ENCODE results near the gene CCDC116.
"Not testable (repeated sequence)": the region's sequence is repeated elsewhere in the genome, so short reads cannot be mapped to it uniquely, and the experiment has no call there.

CCDC116 gene

DNA sequence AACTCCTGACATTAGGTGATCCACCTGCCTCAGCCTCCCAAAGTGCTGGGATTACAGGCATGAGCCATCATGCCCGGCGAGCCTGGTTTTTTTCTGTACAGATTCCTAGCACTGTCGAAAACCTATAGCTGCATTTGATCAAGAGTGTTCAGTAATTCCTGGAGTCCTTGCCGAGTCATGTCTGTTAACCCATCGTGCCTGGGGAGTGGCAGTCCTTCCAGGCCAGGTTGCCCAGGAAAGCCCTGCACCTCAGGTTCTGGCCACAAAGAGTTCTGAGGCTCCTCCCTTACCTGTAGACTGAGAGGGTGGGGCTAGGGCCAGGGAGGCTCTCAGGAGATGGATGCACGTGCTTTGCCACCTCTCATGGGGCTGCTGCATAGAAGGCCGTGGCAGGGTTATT is 19.7 kb upstream of the CCDC116 start:
- TF ChIP-seq, protein P1, sequence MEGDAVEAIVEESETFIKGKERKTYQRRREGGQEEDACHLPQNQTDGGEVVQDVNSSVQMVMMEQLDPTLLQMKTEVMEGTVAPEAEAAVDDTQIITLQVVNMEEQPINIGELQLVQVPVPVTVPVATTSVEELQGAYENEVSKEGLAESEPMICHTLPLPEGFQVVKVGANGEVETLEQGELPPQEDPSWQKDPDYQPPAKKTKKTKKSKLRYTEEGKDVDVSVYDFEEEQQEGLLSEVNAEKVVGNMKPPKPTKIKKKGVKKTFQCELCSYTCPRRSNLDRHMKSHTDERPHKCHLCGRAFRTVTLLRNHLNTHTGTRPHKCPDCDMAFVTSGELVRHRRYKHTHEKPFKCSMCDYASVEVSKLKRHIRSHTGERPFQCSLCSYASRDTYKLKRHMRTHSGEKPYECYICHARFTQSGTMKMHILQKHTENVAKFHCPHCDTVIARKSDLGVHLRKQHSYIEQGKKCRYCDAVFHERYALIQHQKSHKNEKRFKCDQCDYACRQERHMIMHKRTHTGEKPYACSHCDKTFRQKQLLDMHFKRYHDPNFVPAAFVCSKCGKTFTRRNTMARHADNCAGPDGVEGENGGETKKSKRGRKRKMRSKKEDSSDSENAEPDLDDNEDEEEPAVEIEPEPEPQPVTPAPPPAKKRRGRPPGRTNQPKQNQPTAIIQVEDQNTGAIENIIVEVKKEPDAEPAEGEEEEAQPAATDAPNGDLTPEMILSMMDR (IDR thresholded peaks at IDR 0.05; ENCODE audit: low read length, missing control alignments), result no peak
- DNase-seq (ENCODE audit: low read depth), result no peak

DNA sequence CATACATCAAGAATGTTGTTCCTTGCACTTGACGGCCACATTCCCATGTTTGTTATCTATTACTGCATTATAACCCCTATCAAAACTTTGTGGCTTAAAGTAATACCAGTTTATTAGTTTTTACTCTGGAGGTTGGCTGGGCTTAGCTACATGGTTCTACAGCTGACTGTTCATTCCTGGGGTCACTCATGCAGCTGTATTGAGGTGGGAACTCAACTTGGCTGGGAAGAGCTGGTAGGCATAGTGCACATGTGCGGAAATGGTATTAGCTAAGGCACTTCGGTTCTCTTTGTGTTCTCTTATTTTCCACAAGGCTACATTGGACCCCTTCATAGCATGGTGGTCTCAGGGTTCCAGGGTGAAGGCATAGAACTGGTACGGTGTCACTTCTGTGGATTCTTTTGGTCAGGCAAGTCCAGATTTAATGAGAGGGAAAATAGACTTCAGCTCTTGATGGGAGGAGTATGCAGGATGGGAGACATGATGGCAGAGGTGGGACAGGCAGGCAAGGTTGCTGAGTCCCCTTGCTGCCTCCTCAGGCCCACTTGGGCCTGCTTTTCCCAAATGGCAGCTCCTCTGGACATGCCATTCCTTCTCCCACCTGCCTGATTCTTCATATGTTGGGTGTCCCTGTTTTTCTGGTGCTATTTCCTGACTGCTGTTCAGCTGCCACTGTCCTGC is 18.9 kb upstream of the CCDC116 start:
- TF ChIP-seq, protein P1 (IDR thresholded peaks at IDR 0.05; ENCODE audit: low read length, missing control alignments), result no peak
- no peak overlapping the region for H3K4me3 ChIP-seq (replicated peaks; ENCODE audit: low read depth, low read length)
- no peak for DNase-seq (ENCODE audit: low read depth)

More for the DNA sequence above, 19.7 kb upstream of the CCDC116 start:
- no peak overlapping the region for H3K4me3 ChIP-seq (replicated peaks; ENCODE audit: low read depth, low read length)

DNA sequence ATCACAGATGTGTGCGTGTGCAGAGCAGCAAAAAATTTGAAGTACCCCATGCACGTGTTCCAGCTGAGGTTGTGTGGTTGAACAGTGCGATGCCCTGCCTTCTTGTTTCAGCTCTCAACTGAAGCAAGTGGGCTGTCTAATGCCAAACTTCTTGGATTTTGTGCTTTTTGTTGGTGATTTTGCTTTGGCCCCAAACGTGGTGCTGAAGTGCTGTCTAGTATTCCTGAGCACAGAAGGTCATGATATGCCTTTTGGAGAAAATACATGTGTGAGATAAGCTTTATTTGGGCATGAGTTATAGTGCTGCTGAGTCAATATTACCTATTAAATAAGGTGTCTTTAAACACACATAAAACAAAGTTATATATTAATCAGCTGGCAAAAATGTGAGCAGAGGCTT is 16.8 kb upstream of the CCDC116 start:
- no peak for DNase-seq (ENCODE audit: low read depth)
- H3K4me3 ChIP-seq (replicated peaks; ENCODE audit: low read depth, low read length), result no peak overlapping the region
- TF ChIP-seq, protein P1 (IDR thresholded peaks at IDR 0.05; ENCODE audit: low read length, missing control alignments), result no peak

DNA sequence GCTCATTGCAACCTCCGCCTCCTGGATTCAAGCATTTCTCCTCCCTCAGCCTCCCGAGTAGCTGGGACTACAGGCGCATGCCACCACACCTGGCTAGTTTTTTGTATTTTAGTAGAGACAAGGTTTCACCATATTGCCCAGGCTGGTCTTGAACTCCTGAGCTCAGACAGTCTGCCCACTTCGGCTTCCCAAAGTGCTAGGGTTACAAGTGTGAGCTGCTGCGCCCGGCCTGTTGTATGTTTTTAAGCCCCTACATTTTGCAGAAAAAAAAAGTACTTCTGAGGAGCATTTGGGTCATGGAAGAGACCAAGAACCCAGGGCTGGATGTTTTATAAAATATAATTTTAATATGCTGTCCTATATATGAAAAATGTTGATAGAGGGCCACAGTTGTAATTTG is 15.2 kb upstream of the CCDC116 start:
- not testable (repeated sequence) for DNase-seq (ENCODE audit: low read depth); H3K4me3 ChIP-seq (replicated peaks; ENCODE audit: low read depth, low read length)

DNA sequence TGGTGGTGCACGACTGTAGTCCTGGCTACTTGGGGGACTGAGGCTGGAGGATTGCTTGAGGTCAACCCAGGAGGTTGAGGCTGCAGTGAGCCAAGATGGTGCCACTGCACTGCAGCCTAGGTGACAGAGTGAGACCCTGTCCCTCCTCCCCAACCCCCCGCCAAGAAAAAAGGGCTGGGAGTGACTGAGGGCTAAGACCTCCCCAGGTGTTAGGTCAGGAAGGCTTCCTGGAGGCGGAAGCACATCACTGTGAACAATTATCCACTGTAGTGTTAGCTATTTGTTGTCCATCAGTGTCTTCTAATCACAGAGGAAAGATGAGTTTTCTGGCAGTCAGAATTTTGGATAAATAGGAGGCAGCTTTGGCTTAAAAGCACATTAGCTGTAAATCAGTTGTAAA is 11.5 kb upstream of the CCDC116 start:
- no peak for DNase-seq (ENCODE audit: low read depth)
- TF ChIP-seq, protein P1 (IDR thresholded peaks at IDR 0.05; ENCODE audit: low read length, missing control alignments), result no peak

DNA sequence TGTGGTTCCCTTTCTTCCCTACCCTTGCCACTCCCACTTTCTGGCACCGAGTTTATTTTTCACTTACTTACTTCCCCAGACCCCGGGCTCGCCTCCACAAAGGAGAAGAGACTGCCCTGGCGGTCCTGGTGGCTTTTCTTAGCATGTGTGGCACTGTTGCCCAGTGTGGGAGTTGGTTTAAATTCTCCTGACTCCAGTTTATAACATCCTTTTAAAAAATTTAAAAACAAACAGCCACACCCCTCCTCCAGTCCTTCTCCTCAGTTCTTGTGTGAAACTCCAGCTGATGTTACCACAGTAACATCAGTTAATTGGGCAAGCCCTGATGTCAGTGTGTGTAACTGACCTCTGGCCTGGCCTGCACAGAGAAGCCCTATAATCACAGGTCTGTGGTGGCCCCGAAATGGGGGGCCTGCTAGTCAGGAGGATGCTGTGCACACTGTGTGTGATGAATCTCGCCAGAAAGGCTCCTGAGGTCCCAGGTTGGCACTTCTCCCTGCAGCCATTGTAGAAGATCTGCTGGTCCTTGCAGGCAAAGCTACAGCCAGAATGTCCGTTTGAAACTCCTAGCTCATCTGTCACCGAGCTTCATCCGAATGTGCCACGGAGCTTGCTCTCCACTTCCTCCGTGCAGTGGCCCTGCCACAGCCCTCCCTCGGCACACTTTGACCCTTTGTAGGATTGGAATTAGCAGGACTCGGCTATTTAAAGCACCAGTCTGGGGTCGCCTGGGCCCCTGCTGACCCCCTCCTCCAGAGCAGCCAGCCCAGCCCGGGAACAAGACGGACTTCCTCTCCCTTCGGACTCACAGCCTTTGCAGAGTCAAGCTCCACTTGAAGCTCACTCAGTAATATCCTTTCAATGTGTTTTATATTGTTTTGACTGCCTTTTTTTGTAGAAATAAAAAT is 10.3 kb upstream of the CCDC116 start:
- no peak for DNase-seq (ENCODE audit: low read depth)
- H3K4me3 ChIP-seq (replicated peaks; ENCODE audit: low read depth, low read length), result no peak overlapping the region
- TF ChIP-seq, protein P1 (IDR thresholded peaks at IDR 0.05; ENCODE audit: low read length, missing control alignments), result no peak

More for the DNA sequence above, 11.5 kb upstream of the CCDC116 start:
- no peak overlapping the region for H3K4me3 ChIP-seq (replicated peaks; ENCODE audit: low read depth, low read length)

DNA sequence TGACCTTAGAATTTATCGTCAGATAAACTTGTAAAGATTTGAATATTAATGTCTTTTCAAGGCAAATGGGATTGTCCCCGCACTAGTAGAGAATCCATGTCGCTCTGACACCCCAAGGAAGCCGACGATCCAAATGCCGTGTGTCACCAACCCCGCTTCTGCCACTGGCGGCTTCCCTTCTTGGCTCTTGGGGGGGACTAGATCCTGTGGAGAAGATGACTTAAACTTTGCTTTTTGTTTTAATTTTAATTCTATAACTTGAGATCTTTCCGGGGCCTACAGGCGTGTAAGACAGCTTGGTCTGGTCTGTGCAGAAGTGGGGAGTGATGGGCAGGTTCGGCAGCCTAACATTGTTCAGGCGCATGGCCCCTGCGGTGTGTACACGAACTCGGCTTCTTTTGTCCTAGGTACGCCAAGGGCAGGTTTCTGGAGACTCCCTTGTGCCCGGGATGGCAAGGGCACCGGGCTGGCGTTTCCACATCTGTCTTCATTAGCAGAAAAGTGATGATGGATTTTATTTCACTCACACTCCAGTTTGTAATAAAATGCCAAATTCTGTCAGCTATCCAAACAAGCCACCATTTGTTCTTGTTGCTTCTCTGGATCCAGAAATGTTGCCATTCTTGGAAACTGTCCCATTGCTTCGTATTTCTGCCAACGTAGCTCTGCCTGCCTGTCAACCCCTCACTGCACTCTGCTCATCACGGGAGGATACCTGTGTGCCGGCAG is 9.5 kb upstream of the CCDC116 start:
- TF ChIP-seq, protein P1 (IDR thresholded peaks at IDR 0.05; ENCODE audit: low read length, missing control alignments), result no peak
- DNase-seq (ENCODE audit: low read depth), result no peak
- H3K4me3 ChIP-seq (replicated peaks; ENCODE audit: low read depth, low read length), result no peak overlapping the region

All from fibroblast of pulmonary artery (primary cell).